CD4-positive, alpha-beta memory T cell (primary cell): Measurements from ENCODE around the gene EPS8. TPM values are rescaled to one million over a fixed set of nuclear protein-coding genes. Genes with fewer than 3 reads are reported as not detected.

ENCODE experiments used
- CTCF ChIA-PET: fragments of 350-600 bp; sonication (Branson Sonifier 250); formaldehyde crosslinking; loops from one replicate; lab custom pipeline; 2021; ENCODE audit warnings: inconsistent platforms; ENCODE audit not compliant: partially characterized antibody; lab: Charles Lee
- POLR2A ChIA-PET: fragments of 350-600 bp; sonication (Branson Sonifier 250); formaldehyde crosslinking; loops from one replicate; lab custom pipeline; 2021; ENCODE audit not compliant: partially characterized antibody; lab: Charles Lee
- DNase-seq, 5 donors: peaks; one replicate each; pipeline versions ENCODE4 v3.0.0 to v3.0.0-alpha.2; 2020 to 2022; ENCODE audit warnings: mixed read lengths in 1 of 5
- H3K27ac ChIP-seq: one replicate; pipeline ENCODE4 v1.7.0; 2013; ENCODE audit warnings: low read depth, low read length
- H3K27me3 ChIP-seq: 2 replicates; pipeline ENCODE4 v1.7.0; 2013; ENCODE audit warnings: mild to moderate bottlenecking, low read length, moderate library complexity; ENCODE audit not compliant: insufficient read depth
- H3K36me3 ChIP-seq: 2 replicates; pipeline ENCODE4 v1.7.0; 2013; ENCODE audit warnings: mild to moderate bottlenecking, low read length, moderate library complexity; ENCODE audit not compliant: insufficient read depth
- H3K4me1 ChIP-seq: 2 replicates; pipeline ENCODE4 v1.7.0; 2013; ENCODE audit warnings: mild to moderate bottlenecking, low read length, moderate library complexity; ENCODE audit not compliant: insufficient read depth
- H3K4me3 ChIP-seq, 2 donors: one replicate each; pipeline ENCODE4 v1.7.0; 2013; ENCODE audit warnings: low read length in 2 of 2, mild to moderate bottlenecking in 1 of 2
- H3K9me3 ChIP-seq, 2 donors: one replicate each; pipeline ENCODE4 v1.7.0; 2013; ENCODE audit warnings: low read length in 2 of 2, control low read depth in 1 of 2; ENCODE audit not compliant: control insufficient read depth in 1 of 2
- H3K27ac Mint-ChIP-seq, 7 donors: one replicate each; pipeline ENCODE4 v1.8.0; 2020 to 2021; ENCODE audit warnings: mixed read lengths in 7 of 7, mild to moderate bottlenecking in 6 of 7, inconsistent platforms in 3 of 7, moderate library complexity in 3 of 7
- H3K27me3 Mint-ChIP-seq, 2 donors: one replicate each; pipeline ENCODE4 v1.8.0; 2020 to 2021; ENCODE audit warnings: mixed read lengths in 2 of 2
- H3K36me3 Mint-ChIP-seq, 2 donors: one replicate each; pipeline ENCODE4 v1.8.0; 2020 to 2021; ENCODE audit warnings: mixed read lengths in 2 of 2, inconsistent platforms in 1 of 2, mild to moderate bottlenecking in 1 of 2
- H3K4me1 Mint-ChIP-seq, 4 donors: one replicate each; pipeline ENCODE4 v1.8.0; 2020 to 2021; ENCODE audit warnings: mixed read lengths in 4 of 4, mild to moderate bottlenecking in 1 of 4
- H3K4me3 Mint-ChIP-seq, 8 donors: one replicate each; pipeline ENCODE4 v1.8.0; 2020 to 2021; ENCODE audit warnings: mixed read lengths in 8 of 8, mild to moderate bottlenecking in 7 of 8, moderate library complexity in 6 of 8, inconsistent platforms in 3 of 8
- H3K9me3 Mint-ChIP-seq, 8 donors: one replicate each; pipeline ENCODE4 v1.8.0; 2020 to 2021; ENCODE audit warnings: mixed read lengths in 8 of 8, mild to moderate bottlenecking in 5 of 8, inconsistent platforms in 3 of 8, moderate library complexity in 1 of 8
- intact Hi-C: fragments of 100-400 bp; cut with micrococcal nuclease; formaldehyde crosslinking; loops from one replicate; pipeline ENCODE4 v1.15.1; 2023
- polyA plus RNA-seq, 2 donors: library from polyadenylated mRNA; unstranded; fragments of 300-500 nt; fragmentation: Illumina TruSeq; gene quantifications; one replicate each; pipeline ENCODE4 v1.2.3, GENCODE V29; 2021
- total RNA-seq, 2 experiments: library from RNA; stranded (reverse); gene quantifications; one replicate each; pipeline ENCODE4 v1.2.3, GENCODE V29; 2021

EPS8 gene
- total and polyA plus RNA-seq, 4 experiments from 2014 or later = 2.6 to 4.0 (median 3.6) TPM

GRCh38 chr12:15690320-15690719 lies 98.9 kb downstream of the EPS8 start:
- DNase-seq = no peak
- Mint-ChIP-seq H3K36me3 (no peaks in the 10 kb centered on the region), H3K9me3 (peaks cover 0 to 3% (median 0%) of the 10 kb centered on the region in 8 donors), H3K4me3 (no peak overlapping the region), H3K4me1 (no peaks in the 10 kb centered on the region), H3K27ac (no peak overlapping the region), H3K27me3 (peaks cover 1 to 4% of the 10 kb centered on the region in 2 donors)
- Histone ChIP-seq H3K27me3 (no peaks in the 10 kb centered on the region), H3K4me3 (no peak overlapping the region), H3K27ac (no peak overlapping the region), H3K4me1 (no peaks in the 10 kb centered on the region), H3K9me3 (no peaks in the 10 kb centered on the region), H3K36me3 (no peaks in the 10 kb centered on the region)
- intact Hi-C loops = no loop called here
- CTCF ChIA-PET = no interaction called here
- POLR2A ChIA-PET = no interaction called here

- H3K27ac Mint-ChIP-seq = no peak overlapping the region
- peaks cover 0 to 3% (median 0%) of the 10 kb centered on the region in 8 donors for H3K9me3 Mint-ChIP-seq
- Histone ChIP-seq H3K9me3 (no peaks in the 10 kb centered on the region), H3K27me3 (no peaks in the 10 kb centered on the region), H3K36me3 (no peaks in the 10 kb centered on the region), H3K4me1 (no peaks in the 10 kb centered on the region), H3K4me3 (no peak overlapping the region), H3K27ac (no peak overlapping the region)
- no peak overlapping the region for H3K4me3 Mint-ChIP-seq
- POLR2A ChIA-PET = no interaction called here
- DNase-seq = no peak
- no peaks in the 10 kb centered on the region for H3K4me1 Mint-ChIP-seq
- H3K27me3 Mint-ChIP-seq = peaks cover 1 to 4% of the 10 kb centered on the region in 2 donors
- CTCF ChIA-PET = no interaction called here
- intact Hi-C loops = no loop called here
- no peaks in the 10 kb centered on the region for H3K36me3 Mint-ChIP-seq
Observed at GRCh38 chr12:15689751-15690191, 99.4 kb downstream of the EPS8 start.

- H3K4me3 Mint-ChIP-seq = no peak overlapping the region
- intact Hi-C loops = no loop called here
- ChIA-PET POLR2A (no interaction called here), CTCF (no interaction called here)
- no peak overlapping the region for H3K27ac ChIP-seq
- no peak overlapping the region for H3K4me3 ChIP-seq
- H3K9me3 ChIP-seq = no peaks in the 10 kb centered on the region
- H3K36me3 ChIP-seq = no peaks in the 10 kb centered on the region
- no peaks in the 10 kb centered on the region for H3K36me3 Mint-ChIP-seq
- H3K27me3 ChIP-seq = no peaks in the 10 kb centered on the region
- peaks cover 1 to 4% of the 10 kb centered on the region in 2 donors for H3K27me3 Mint-ChIP-seq
- no peaks in the 10 kb centered on the region for H3K4me1 Mint-ChIP-seq
- peaks cover 0 to 3% (median 0%) of the 10 kb centered on the region in 8 donors for H3K9me3 Mint-ChIP-seq
- no peak overlapping the region for H3K27ac Mint-ChIP-seq
- no peak for DNase-seq
- H3K4me1 ChIP-seq = no peaks in the 10 kb centered on the region
Observed at GRCh38 chr12:15688838-15689625, 100.2 kb downstream of the EPS8 start.

DNA sequence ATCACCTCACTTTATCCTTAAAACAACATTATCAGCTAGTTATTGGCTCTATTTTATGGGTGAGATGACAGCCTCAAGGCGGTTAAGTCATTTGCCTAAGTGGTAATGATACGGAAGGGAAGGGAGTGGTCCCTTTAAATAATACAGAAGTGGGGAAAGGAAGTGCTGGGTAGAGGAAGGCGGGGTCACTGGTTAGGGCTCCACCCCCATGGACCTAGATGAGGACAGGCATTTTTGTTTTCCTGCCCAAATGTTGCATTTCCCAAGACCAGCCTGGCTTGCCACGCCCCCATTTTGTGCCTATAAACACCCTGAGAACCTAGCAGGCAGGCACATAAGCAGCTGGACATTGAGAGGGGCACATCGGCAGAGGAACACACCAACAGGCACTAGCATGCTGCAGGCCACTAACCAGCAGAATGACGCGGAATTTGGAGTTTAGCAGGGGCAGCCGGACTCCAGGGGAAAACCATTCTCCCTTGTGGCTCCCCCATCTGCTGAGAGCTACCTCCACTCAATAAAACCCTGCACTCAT lies 100.9 kb downstream of the EPS8 start:
- no peaks in the 10 kb centered on the region for H3K36me3 Mint-ChIP-seq
- intact Hi-C loops = no loop called here
- DNase-seq = no peak
- Histone ChIP-seq H3K4me1 (no peaks in the 10 kb centered on the region), H3K27me3 (no peaks in the 10 kb centered on the region), H3K36me3 (no peaks in the 10 kb centered on the region), H3K27ac (no peak overlapping the region), H3K4me3 (no peak overlapping the region), H3K9me3 (no peaks in the 10 kb centered on the region)
- H3K27me3 Mint-ChIP-seq = peaks cover 0 to 1% of the 10 kb centered on the region in 2 donors
- ChIA-PET POLR2A (no interaction called here), CTCF (no interaction called here)
- no peak overlapping the region for H3K27ac Mint-ChIP-seq
- no peaks in the 10 kb centered on the region for H3K4me1 Mint-ChIP-seq
- no peak overlapping the region for H3K4me3 Mint-ChIP-seq
- H3K9me3 Mint-ChIP-seq = no peaks in the 10 kb centered on the region

DNA sequence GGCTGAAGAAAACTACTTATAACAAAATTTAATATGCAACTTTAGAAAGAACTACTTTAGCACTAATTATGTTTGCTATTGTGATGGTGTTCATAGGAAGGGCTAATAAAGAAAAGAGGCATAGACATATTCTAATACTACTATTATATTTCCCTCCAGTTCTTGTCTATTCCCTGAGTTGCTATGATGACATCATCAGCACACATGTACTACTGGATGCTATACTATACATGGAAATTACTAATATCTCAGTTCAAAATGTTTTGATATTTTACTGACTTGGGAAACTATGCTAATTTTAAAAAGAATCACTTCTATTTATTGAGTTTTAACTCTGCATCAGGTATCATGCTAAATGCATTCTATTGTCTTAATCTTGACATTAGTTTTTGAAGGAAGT lies 101.6 kb downstream of the EPS8 start:
- DNase-seq = no peak
- Mint-ChIP-seq H3K4me1 (no peaks in the 10 kb centered on the region), H3K36me3 (no peaks in the 10 kb centered on the region), H3K9me3 (no peaks in the 10 kb centered on the region), H3K27me3 (peaks cover 0 to 1% of the 10 kb centered on the region in 2 donors), H3K4me3 (no peak overlapping the region), H3K27ac (no peak overlapping the region)
- H3K27ac ChIP-seq = no peak overlapping the region
- intact Hi-C loops = no loop called here
- no peaks in the 10 kb centered on the region for H3K9me3 ChIP-seq
- H3K36me3 ChIP-seq = no peaks in the 10 kb centered on the region
- no peak overlapping the region for H3K4me3 ChIP-seq
- CTCF ChIA-PET = no interaction called here
- POLR2A ChIA-PET = no interaction called here
- H3K27me3 ChIP-seq = no peaks in the 10 kb centered on the region
- no peaks in the 10 kb centered on the region for H3K4me1 ChIP-seq

GRCh38 chr12:15684896-15685658 lies 104.1 kb downstream of the EPS8 start:
- no peaks in the 10 kb centered on the region for H3K36me3 Mint-ChIP-seq
- no peaks in the 10 kb centered on the region for H3K9me3 Mint-ChIP-seq
- Histone ChIP-seq H3K27ac (no peak overlapping the region), H3K4me3 (no peak overlapping the region), H3K27me3 (no peaks in the 10 kb centered on the region), H3K9me3 (no peaks in the 10 kb centered on the region), H3K36me3 (no peaks in the 10 kb centered on the region), H3K4me1 (no peaks in the 10 kb centered on the region)
- no peak overlapping the region for H3K4me3 Mint-ChIP-seq
- no peaks in the 10 kb centered on the region for H3K4me1 Mint-ChIP-seq
- intact Hi-C loops = no loop called here
- peaks cover 1 to 3% of the 10 kb centered on the region in 2 donors for H3K27me3 Mint-ChIP-seq
- ChIA-PET CTCF (no interaction called here), POLR2A (no interaction called here)
- H3K27ac Mint-ChIP-seq = no peak overlapping the region
- no peak for DNase-seq

DNA sequence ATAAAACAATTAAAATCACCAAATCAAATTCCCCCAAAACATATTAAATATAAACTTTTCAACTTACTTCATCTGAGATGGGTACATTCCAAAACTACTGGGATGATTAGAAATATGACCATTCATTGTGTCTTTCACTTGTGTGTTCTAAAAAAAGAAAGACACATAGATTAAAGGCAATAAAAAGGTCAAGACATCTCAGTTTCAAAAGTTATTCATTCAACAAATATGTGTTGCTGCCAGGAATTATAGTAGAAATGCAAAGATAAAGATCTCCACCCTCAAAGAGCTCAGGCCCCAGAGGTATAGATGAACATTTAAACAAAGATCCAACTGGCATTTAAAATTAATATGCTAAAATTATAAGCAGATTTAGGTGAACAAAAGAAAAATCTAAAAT lies 106.4 kb downstream of the EPS8 start:
- no peak overlapping the region for H3K27ac ChIP-seq
- H3K36me3 Mint-ChIP-seq = no peaks in the 10 kb centered on the region
- no peak overlapping the region for H3K4me3 Mint-ChIP-seq

More for the DNA sequence above, 106.4 kb downstream of the EPS8 start:
- intact Hi-C loops = no loop called here
- Histone ChIP-seq H3K4me1 (no peaks in the 10 kb centered on the region), H3K36me3 (no peaks in the 10 kb centered on the region), H3K27me3 (no peaks in the 10 kb centered on the region), H3K4me3 (no peak overlapping the region), H3K9me3 (no peaks in the 10 kb centered on the region)
- H3K9me3 Mint-ChIP-seq = no peaks in the 10 kb centered on the region
- H3K4me1 Mint-ChIP-seq = no peaks in the 10 kb centered on the region
- H3K27me3 Mint-ChIP-seq = peaks cover 1 to 3% of the 10 kb centered on the region in 2 donors
- POLR2A ChIA-PET = no interaction called here
- DNase-seq = no peak
- CTCF ChIA-PET = no interaction called here
- H3K27ac Mint-ChIP-seq = no peak overlapping the region
